ENCODE measurements around the gene TERC. TPM values are rescaled to one million over a fixed set of nuclear protein-coding genes. Genes with fewer than 3 reads are reported as not detected.

Gene TERC
- total and polyA plus RNA-seq, 7 donors, result 0.23 to 4.8 (median 0.75) TPM; not detected in 2

GRCh38 chr3:169772897-169773816 is 8.3 kb upstream of the TERC start, which contains the start of gene MYNN:
Gene MYNN, plus strand, starts transcription at chr3:169773396. Its CDS starts 900 bp downstream, at chr3:169774296.
- ATAC-seq (peak; percentile 93 to 95 (median 94)), DNase-seq (peak; percentile 94 to 96)
- no peak for TF ChIP-seq CTCF (IDR thresholded peaks at IDR 0.05)
- H3K4me3 ChIP-seq, result peak within 1 kb of the TSS; percentile 83
- H3K27ac ChIP-seq, result peak within 1 kb of the TSS; percentile 98
- H3K4me1 ChIP-seq, result peaks cover 23% of the 10 kb centered on the region
- intact Hi-C loops (cut with DNase I), result no loop called here
- WGBS, 3 donors, result 0% methylated on average over 51 to 61 of the region's 61 CpGs
- H3K27me3 ChIP-seq (ENCODE audit: insufficient read depth in 3 of 3, low read length in 2 of 3), result no peaks in the 10 kb centered on the region
- peaks cover 2 to 41% of the 10 kb centered on the region in 2 donors for H3K36me3 ChIP-seq (ENCODE audit: insufficient read depth in 1 of 2, low read depth in 1 of 2)
- H3K9me3 ChIP-seq, result no peaks in the 10 kb centered on the region

DNA sequence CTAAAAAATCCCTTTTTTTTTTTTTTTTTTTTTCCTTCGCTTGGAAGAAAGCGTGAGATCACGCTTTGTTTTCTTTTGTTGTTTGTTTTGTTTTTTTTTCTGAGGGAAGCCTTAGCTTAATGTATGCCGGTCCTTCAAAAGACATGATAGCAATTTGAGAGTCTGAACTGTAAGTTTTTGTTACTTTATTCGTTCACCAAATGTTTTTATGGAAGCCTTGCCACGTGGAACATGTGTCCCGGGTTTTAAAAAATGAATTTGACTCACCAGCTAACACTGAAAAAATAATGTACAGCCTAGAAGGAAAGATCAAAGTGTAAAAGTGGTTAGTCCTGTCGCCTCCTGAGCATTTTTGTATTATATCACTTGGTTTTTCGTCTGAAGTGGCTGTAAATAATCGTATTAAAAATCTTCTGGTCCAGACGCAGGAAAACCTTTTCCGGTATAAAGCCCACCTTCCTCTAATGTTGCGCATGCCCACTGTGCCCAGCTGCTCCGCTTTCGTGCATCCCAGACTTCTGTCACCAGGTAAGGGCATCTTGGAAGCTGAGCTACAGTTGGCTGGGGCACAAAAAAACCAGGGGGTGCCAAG is 7.5 kb upstream of the TERC start:
- no peak for TF ChIP-seq CTCF (IDR thresholded peaks at IDR 0.05)
- DNase-seq (peak in 1 of 2 donors; percentile 69), ATAC-seq (peak; percentile 73 to 76 (median 74))
- WGBS, 3 donors, result 0 to 1% (median 0%) methylated on average over 15 of the region's 15 CpGs
- H3K4me1 ChIP-seq, result peaks cover 23% of the 10 kb centered on the region
- peak overlapping the region; percentile 83 for H3K4me3 ChIP-seq
- H3K27me3 ChIP-seq (ENCODE audit: insufficient read depth in 3 of 3, low read length in 2 of 3), result no peaks in the 10 kb centered on the region
- H3K36me3 ChIP-seq (ENCODE audit: insufficient read depth in 1 of 2, low read depth in 1 of 2), result peaks cover 0 to 33% of the 10 kb centered on the region in 2 donors
- intact Hi-C loops (cut with DNase I), result no loop called here
- H3K9me3 ChIP-seq, result no peaks in the 10 kb centered on the region
- peak overlapping the region; percentile 98 for H3K27ac ChIP-seq

DNA sequence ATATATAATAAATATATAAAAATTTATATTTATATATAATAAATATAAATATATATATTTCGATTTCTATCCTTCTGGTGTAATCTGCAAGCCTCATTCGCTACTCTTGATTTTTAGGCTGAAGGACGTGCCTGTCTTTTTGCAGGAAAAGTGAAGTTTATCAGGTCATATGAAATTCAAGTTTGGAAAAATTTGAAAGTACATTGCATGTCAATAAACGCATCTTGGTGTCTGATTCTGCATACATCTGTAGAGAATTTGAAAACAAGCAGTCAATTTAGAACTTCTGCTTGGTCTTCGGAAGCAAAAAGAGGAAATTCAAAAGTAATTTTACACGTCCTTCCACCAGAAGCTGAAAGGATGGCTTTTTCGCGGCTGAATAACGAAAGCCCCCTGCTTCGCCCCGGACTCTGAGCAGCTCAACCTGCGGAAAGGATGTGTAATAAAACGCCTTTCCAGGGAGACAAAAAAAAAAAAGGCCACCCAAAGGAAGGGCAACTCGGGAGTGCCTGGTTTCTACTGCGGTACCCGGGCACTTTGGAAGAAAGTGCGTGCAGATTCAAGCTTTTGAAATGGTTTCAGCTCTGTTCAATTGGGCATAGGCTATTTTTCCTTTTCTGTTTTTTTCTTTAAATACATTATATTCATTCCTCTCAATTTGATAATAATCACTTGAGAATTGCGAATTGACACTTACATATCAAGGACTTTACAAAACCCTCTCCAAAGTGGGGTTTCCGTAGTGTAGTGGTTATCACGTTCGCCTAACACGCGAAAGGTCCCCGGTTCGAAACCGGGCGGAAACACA is 6.8 kb upstream of the TERC start:
- ATAC-seq, result peak; percentile 36 to 62 (median 42)
- peaks cover 23% of the 10 kb centered on the region for H3K4me1 ChIP-seq
- peak; percentile 41 to 60 for DNase-seq
- no peaks in the 10 kb centered on the region for H3K27me3 ChIP-seq (ENCODE audit: insufficient read depth in 3 of 3, low read length in 2 of 3)
- peak overlapping the region; percentile 98 for H3K27ac ChIP-seq
- no peak for TF ChIP-seq CTCF (IDR thresholded peaks at IDR 0.05)
- peaks cover 0 to 26% of the 10 kb centered on the region in 2 donors for H3K36me3 ChIP-seq (ENCODE audit: insufficient read depth in 1 of 2, low read depth in 1 of 2)
- peak overlapping the region; percentile 83 for H3K4me3 ChIP-seq
- 0 to 1% (median 1%) methylated on average over 27 of the region's 27 CpGs for WGBS, 3 donors
- H3K9me3 ChIP-seq, result no peaks in the 10 kb centered on the region
- intact Hi-C loops (cut with DNase I), result no loop called here

- Histone ChIP-seq H3K9me3 (peaks cover 5% of the 10 kb centered on the region), H3K4me1 (peaks cover 6% of the 10 kb centered on the region), H3K36me3 (ENCODE audit: insufficient read depth in 1 of 2, low read depth in 1 of 2) (peaks cover 0 to 5% of the 10 kb centered on the region in 2 donors), H3K4me3 (peak within 1 kb of the TSS; percentile 81), H3K27me3 (ENCODE audit: insufficient read depth in 3 of 3, low read length in 2 of 3) (no peaks in the 10 kb centered on the region), H3K27ac (peak within 1 kb of the TSS; percentile 78)
- intact Hi-C loops (cut with DNase I), result loop anchor here in 1 of 2 donors (10.0 kb wide), 1 partner anchor 585 kb away; the partner anchor contains the start of gene SKIL
- WGBS, 3 donors, result 4 to 11% (median 8%) methylated on average over 50 to 51 of the region's 51 CpGs
- no peak for TF ChIP-seq CTCF (IDR thresholded peaks at IDR 0.05)
- DNase-seq, result peak; percentile 73 to 82
- peak in 3 of 4 donors; percentile 11 to 21 (median 15) for ATAC-seq
These were observed 4.7 kb upstream of the TERC start, which contains the start of gene ACTRT3 for GRCh38 chr3:169769287-169770181. Gene ACTRT3, minus strand, starts transcription at chr3:169769561. Its CDS starts 41 bp downstream, at chr3:169769520.
